HL-60 (cell line): Measurements from ENCODE around the gene LHCGR.
A peak's percentile ranks its signal among the peaks of the same experiment; 100 is the strongest.

Source experiments
- DNase-seq, 2 experiments: peaks; one replicate each; pipeline ENCODE4 v3.0.0-alpha.2; 2010 to 2020; ENCODE audit warnings: low read depth in 1 of 2, low spot score in 1 of 2
- H3K27ac ChIP-seq: fragments of 250-450 bp; sonication (Bioruptor Pico); replicated peaks from 2 replicates; pipeline ENCODE4 v1.5.1; 2020; ENCODE audit warnings: mild to moderate bottlenecking, moderate library complexity
- H3K27me3 ChIP-seq: fragments of 250-450 bp; sonication (Bioruptor Pico); 2 replicates; pipeline ENCODE4 v1.5.1; 2021; ENCODE audit warnings: mild to moderate bottlenecking, moderate library complexity; ENCODE audit not compliant: insufficient read depth, poor library complexity, severe bottlenecking
- H3K4me3 ChIP-seq: replicated peaks from 2 replicates; pipeline ENCODE4 v1.5.1; 2011; ENCODE audit warnings: mild to moderate bottlenecking, control low read depth, low read length; ENCODE audit not compliant: insufficient read depth
- CTCF ChIP-seq: IDR thresholded peaks from one replicate; pipeline ENCODE4 v1.5.1; 2011; ENCODE audit warnings: low read length, control low read depth, inconsistent platforms; ENCODE audit not compliant: insufficient read depth
- GABPA ChIP-seq: IDR thresholded peaks from 2 replicates; pipeline ENCODE4 v1.6.1; 2012; ENCODE audit warnings: low read depth
- POLR2AphosphoS5 ChIP-seq: IDR thresholded peaks from 2 replicates; pipeline ENCODE4 v1.6.1; 2012; ENCODE audit warnings: low read depth
- REST ChIP-seq: IDR thresholded peaks from 2 replicates; pipeline ENCODE4 v1.6.1; 2012; ENCODE audit warnings: low read depth; ENCODE audit not compliant: insufficient replicate concordance
- SPI1 ChIP-seq: IDR thresholded peaks from 2 replicates; pipeline ENCODE4 v1.6.1; 2012; ENCODE audit warnings: low read depth, mild to moderate bottlenecking, borderline replicate concordance

Gene LHCGR

GRCh38 chr2:48768669-48769068, 13.1 kb upstream of the LHCGR start:
- Histone ChIP-seq H3K4me3 (no peak overlapping the region), H3K27me3 (no peaks in the 10 kb centered on the region), H3K27ac (no peak overlapping the region)
- TF ChIP-seq CTCF = no peak
- TF ChIP-seq SPI1 = peak; percentile 82
- peak in 1 of 2 experiments; percentile 32 for DNase-seq

- Histone ChIP-seq H3K4me3 (no peak overlapping the region), H3K27me3 (no peaks in the 10 kb centered on the region), H3K27ac (no peak overlapping the region)
- no peak for TF ChIP-seq REST
- no peak for TF ChIP-seq CTCF
- TF ChIP-seq POLR2AphosphoS5 = no peak
- TF ChIP-seq GABPA = no peak
- no peak for TF ChIP-seq SPI1
- DNase-seq = no peak
Observed at GRCh38 chr2:48767330-48767729, 11.8 kb upstream of the LHCGR start.

GRCh38 chr2:48760826-48761225, 5.3 kb upstream of the LHCGR start:
- no peak for DNase-seq
- no peak for TF ChIP-seq POLR2AphosphoS5
- H3K27ac ChIP-seq = no peak overlapping the region
- H3K4me3 ChIP-seq = no peak overlapping the region
- H3K27me3 ChIP-seq = peaks cover 11% of the 10 kb centered on the region

GRCh38 chr2:48759682-48760081, 4.2 kb upstream of the LHCGR start:
- Histone ChIP-seq H3K27ac (no peak overlapping the region), H3K4me3 (no peak overlapping the region), H3K27me3 (peaks cover 11% of the 10 kb centered on the region)
- no peak for TF ChIP-seq POLR2AphosphoS5
- no peak for DNase-seq

GRCh38 chr2:48756289-48756688, 765 bp upstream of the LHCGR start:
- Histone ChIP-seq H3K27ac (no peak overlapping the region), H3K27me3 (peaks cover 11% of the 10 kb centered on the region), H3K4me3 (no peak overlapping the region)
- no peak for TF ChIP-seq CTCF
- no peak for DNase-seq

GRCh38 chr2:48754874-48755273, 650 bp downstream of the LHCGR start:
- H3K27me3 ChIP-seq = peaks cover 11% of the 10 kb centered on the region
- TF ChIP-seq CTCF = no peak
- TF ChIP-seq SPI1 = no peak
- no peak for TF ChIP-seq GABPA
- TF ChIP-seq POLR2AphosphoS5 = no peak
- no peak for TF ChIP-seq REST
- no peak for DNase-seq
- no peak overlapping the region for H3K27ac ChIP-seq
- H3K4me3 ChIP-seq = no peak overlapping the region
